Brain microvascular endothelial cell (primary cell): Measurements from ENCODE around the gene DEFB128.
A peak's percentile ranks its signal among the peaks of the same experiment; 100 is the strongest.
"Not testable (repeated sequence)": the region's sequence is repeated elsewhere in the genome, so short reads cannot be mapped to it uniquely, and the experiment has no call there.

ENCODE experiments used
- DNase-seq: peaks from one replicate; pipeline ENCODE4 v3.0.0-alpha.2; 2020
- H3K27ac ChIP-seq: fragments of 250-450 bp; sonication (Bioruptor Pico); 2 replicates; pipeline ENCODE4 v1.5.1; 2020; ENCODE audit warnings: mild to moderate bottlenecking, moderate library complexity
- H3K27me3 ChIP-seq: fragments of 250-450 bp; sonication (Bioruptor Pico); replicated peaks from 2 replicates; pipeline ENCODE4 v1.5.1; 2020; ENCODE audit warnings: mild to moderate bottlenecking
- H3K36me3 ChIP-seq: fragments of 250-450 bp; sonication (Bioruptor Pico); replicated peaks from 2 replicates; pipeline ENCODE4 v1.5.1; 2020; ENCODE audit warnings: mild to moderate bottlenecking
- H3K4me3 ChIP-seq: 2 replicates; pipeline ENCODE4 v1.5.1; 2011; ENCODE audit warnings: low read depth, mild to moderate bottlenecking, control low read depth, low read length, moderate library complexity
- CTCF ChIP-seq: IDR thresholded peaks from 2 replicates; pipeline ENCODE4 v1.5.1; 2011; ENCODE audit warnings: low read depth, mild to moderate bottlenecking, moderate library complexity, low read length, control low read depth, inconsistent platforms; ENCODE audit errors: missing control alignments
- in situ Hi-C: cut with HindIII; loops from 2 replicates; pipeline ENCODE4 v1.10.0; 2017; ENCODE audit warnings: low sequenced_read_pairs, low pct_ligation_motif_present

Gene DEFB128

GRCh38 chr20:189611-190010, at the start of gene DEFB128:
Gene DEFB128, minus strand, starts transcription at chr20:189711. Its CDS starts 88 bp downstream, at chr20:189623.
- Histone ChIP-seq H3K27ac (no peak within 1 kb of the TSS), H3K4me3 (no peak within 1 kb of the TSS), H3K36me3 (no peaks in the 10 kb centered on the region), H3K27me3 (no peaks in the 10 kb centered on the region)
- no peak for DNase-seq
- in situ Hi-C loops: no loop called here
- TF ChIP-seq CTCF: no peak

GRCh38 chr20:237929-238328, 48.4 kb upstream of the DEFB128 start:
- in situ Hi-C loops: no loop called here
- Histone ChIP-seq H3K4me3 (no peak overlapping the region), H3K36me3 (no peaks in the 10 kb centered on the region), H3K27ac (no peak overlapping the region), H3K27me3 (no peaks in the 10 kb centered on the region)
- TF ChIP-seq CTCF: no peak
- no peak for DNase-seq

GRCh38 chr20:237489-237888, 48.0 kb upstream of the DEFB128 start:
- no peaks in the 10 kb centered on the region for H3K27me3 ChIP-seq
- no peak overlapping the region for H3K27ac ChIP-seq
- no peak overlapping the region for H3K4me3 ChIP-seq
- in situ Hi-C loops: no loop called here
- no peak for TF ChIP-seq CTCF
- no peaks in the 10 kb centered on the region for H3K36me3 ChIP-seq
- DNase-seq: no peak

GRCh38 chr20:235891-236290, 46.4 kb upstream of the DEFB128 start:
- TF ChIP-seq CTCF: peak; percentile 16

GRCh38 chr20:227439-228105, 38.1 kb upstream of the DEFB128 start:
- no peak overlapping the region for H3K4me3 ChIP-seq
- no peak overlapping the region for H3K27ac ChIP-seq
- TF ChIP-seq CTCF: no peak
- no peaks in the 10 kb centered on the region for H3K27me3 ChIP-seq
- H3K36me3 ChIP-seq: no peaks in the 10 kb centered on the region
- in situ Hi-C loops: no loop called here
- DNase-seq: no peak

More at GRCh38 chr20:235891-236290, 46.4 kb upstream of the DEFB128 start:
- no peaks in the 10 kb centered on the region for H3K27me3 ChIP-seq
- in situ Hi-C loops: no loop called here
- no peak for DNase-seq
- no peaks in the 10 kb centered on the region for H3K36me3 ChIP-seq
- H3K27ac ChIP-seq: no peak overlapping the region
- H3K4me3 ChIP-seq: no peak overlapping the region

GRCh38 chr20:226958-227357, 37.4 kb upstream of the DEFB128 start, which contains the start of gene DEFB129:
Gene DEFB129, plus strand, starts transcription at chr20:227258. Its CDS starts 31 bp downstream, at chr20:227289.
- no peaks in the 10 kb centered on the region for H3K36me3 ChIP-seq
- no peak for TF ChIP-seq CTCF
- H3K4me3 ChIP-seq: no peak within 1 kb of the TSS
- H3K27ac ChIP-seq: no peak within 1 kb of the TSS
- no peaks in the 10 kb centered on the region for H3K27me3 ChIP-seq
- no peak for DNase-seq
- in situ Hi-C loops: no loop called here

GRCh38 chr20:225879-226278, 36.4 kb upstream of the DEFB128 start:
- DNase-seq, H3K27me3 ChIP-seq, H3K36me3 ChIP-seq, in situ Hi-C loops, H3K27ac ChIP-seq, H3K4me3 ChIP-seq: not testable (repeated sequence)
